Stomach (tissue), 4 donors: ENCODE results near the gene STK17A.

Experiments used
- CTCF ChIP-seq, 7 experiments: fragments of 450-650 bp in 4 of 7; fragments of 200-600 bp in 3 of 7; sonication (generic) in 3 of 7; IDR thresholded peaks; one replicate each; pipeline ENCODE4 v1.5.1; 2016 to 2019; ENCODE audit warnings: antibody characterized with exemption in 7 of 7, control low read depth in 2 of 7, mild to moderate bottlenecking in 1 of 7
- EP300 ChIP-seq: sonication (generic); formaldehyde crosslinking; IDR thresholded peaks from one replicate; pipeline ENCODE4 v1.6.1; 2017; ENCODE audit warnings: antibody characterized with exemption
- POLR2A ChIP-seq, 4 donors: fragments of 450-650 bp; IDR thresholded peaks; one replicate each; pipeline ENCODE4 v1.6.1; 2016; ENCODE audit warnings: antibody characterized with exemption in 4 of 4, control low read depth in 2 of 4, mild to moderate bottlenecking in 1 of 4, moderate library complexity in 1 of 4
- POLR2AphosphoS5 ChIP-seq, 3 donors: sonication (generic); formaldehyde crosslinking; IDR thresholded peaks; one replicate each; pipeline ENCODE4 v1.6.1; 2016; ENCODE audit warnings: antibody characterized with exemption in 3 of 3

DNA sequence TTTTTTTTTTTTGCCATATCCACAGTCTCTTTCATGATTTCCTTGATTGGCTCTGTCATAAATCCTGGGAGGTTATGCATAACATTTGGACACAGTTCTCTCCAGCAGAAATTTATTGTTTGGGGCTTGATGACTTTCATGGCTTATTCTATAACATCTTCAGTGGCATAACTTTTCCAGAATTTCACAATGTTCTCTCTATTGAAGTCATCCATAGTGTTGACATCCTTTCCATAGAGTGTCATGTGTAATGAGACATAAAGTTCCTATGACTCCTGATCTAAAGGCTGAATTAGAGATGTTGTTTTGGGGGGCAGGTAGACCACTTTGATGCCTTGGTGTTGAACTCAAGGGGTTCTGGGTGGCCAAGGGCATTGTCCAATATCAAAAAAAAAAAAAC is 36.7 kb upstream of the STK17A start:
- TF ChIP-seq EP300 (no peak), CTCF (IDR thresholded peaks at IDR 0.05) (no peak), POLR2A (IDR thresholded peaks at IDR 0.05) (no peak), POLR2AphosphoS5 (IDR thresholded peaks at IDR 0.05) (no peak)
